ENCODE data around the gene GTF3C6.

DNA sequence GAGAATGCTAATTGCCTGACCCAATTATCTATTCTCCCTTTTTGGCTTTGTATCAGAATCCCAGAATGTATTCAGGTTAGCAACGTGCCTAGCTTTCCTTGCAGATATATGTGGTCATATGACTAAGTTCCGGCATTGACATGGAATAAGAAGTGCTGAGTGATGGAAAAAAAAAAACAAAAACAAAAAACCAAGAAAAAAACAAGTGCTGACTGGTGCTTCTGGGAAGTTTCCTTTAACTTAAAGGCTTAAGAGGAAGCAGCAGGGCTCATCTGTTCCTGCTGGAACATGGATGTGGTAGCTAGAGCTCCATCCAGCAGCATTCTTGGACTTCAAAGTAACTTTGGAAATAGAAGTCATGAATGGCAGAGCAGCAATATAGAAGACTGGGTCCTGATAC, 13.0 kb downstream of the GTF3C6 start:
- TF ChIP-seq, protein P1, sequence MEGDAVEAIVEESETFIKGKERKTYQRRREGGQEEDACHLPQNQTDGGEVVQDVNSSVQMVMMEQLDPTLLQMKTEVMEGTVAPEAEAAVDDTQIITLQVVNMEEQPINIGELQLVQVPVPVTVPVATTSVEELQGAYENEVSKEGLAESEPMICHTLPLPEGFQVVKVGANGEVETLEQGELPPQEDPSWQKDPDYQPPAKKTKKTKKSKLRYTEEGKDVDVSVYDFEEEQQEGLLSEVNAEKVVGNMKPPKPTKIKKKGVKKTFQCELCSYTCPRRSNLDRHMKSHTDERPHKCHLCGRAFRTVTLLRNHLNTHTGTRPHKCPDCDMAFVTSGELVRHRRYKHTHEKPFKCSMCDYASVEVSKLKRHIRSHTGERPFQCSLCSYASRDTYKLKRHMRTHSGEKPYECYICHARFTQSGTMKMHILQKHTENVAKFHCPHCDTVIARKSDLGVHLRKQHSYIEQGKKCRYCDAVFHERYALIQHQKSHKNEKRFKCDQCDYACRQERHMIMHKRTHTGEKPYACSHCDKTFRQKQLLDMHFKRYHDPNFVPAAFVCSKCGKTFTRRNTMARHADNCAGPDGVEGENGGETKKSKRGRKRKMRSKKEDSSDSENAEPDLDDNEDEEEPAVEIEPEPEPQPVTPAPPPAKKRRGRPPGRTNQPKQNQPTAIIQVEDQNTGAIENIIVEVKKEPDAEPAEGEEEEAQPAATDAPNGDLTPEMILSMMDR (IDR thresholded peaks at IDR 0.05; ENCODE audit: borderline replicate concordance, extremely low read depth, low read length, poor library complexity, severe bottlenecking): no peak
- no peak for TF ChIP-seq EZH2 (IDR thresholded peaks at IDR 0.05; ENCODE audit: borderline replicate concordance, low read depth, low read length, severe bottlenecking)
